ENCODE results near the gene CSNK1A1. TPM values are rescaled to one million over a fixed set of nuclear protein-coding genes. Genes with fewer than 3 reads are reported as not detected.

Gene CSNK1A1
- total RNA-seq, 1 experiment from 2014 or later = 263 TPM

- CTCF ChIA-PET = no interaction called here
- ATAC-seq (no peak), DNase-seq (ENCODE audit: low read depth, low spot score) (no peak)
- intact Hi-C loops (cut with micrococcal nuclease) = no loop called here
- BruUV-seq (replicated peaks) = no TSS peak
- POLR2A ChIA-PET = interaction anchor here (0.9 kb wide), 1 partner anchor 13 kb away, joined by 3 read pairs; no protein-coding TSS in a partner anchor
- Histone ChIP-seq H3K4me2 (ENCODE audit: low read length) (no peak overlapping the region), H3K27me3 (ENCODE audit: insufficient read depth, low read length) (no peaks in the 10 kb centered on the region), H3K9me3 (ENCODE audit: control insufficient read depth in 1 of 2, insufficient read depth in 1 of 2, low read depth in 1 of 2, low read length in 2 of 2) (no peaks in the 10 kb centered on the region), H3K27ac (ENCODE audit: low read depth, low read length) (no peak overlapping the region), H3K36me3 (ENCODE audit: control insufficient read depth in 1 of 2, insufficient read depth in 2 of 2, low read length in 2 of 2) (no peaks in the 10 kb centered on the region), H2AFZ (ENCODE audit: low read depth, low read length, poor library complexity, severe bottlenecking) (no peak overlapping the region), H4K20me1 (ENCODE audit: insufficient read depth) (no peaks in the 10 kb centered on the region), H3K79me2 (ENCODE audit: insufficient read depth, low read length) (no peaks in the 10 kb centered on the region), H3K9me2 (ENCODE audit: insufficient read depth) (no peaks in the 10 kb centered on the region), H3K4me1 (ENCODE audit: control insufficient read depth in 1 of 2, insufficient read depth in 2 of 2, low read length in 2 of 2) (peaks cover 0 to 11% of the 10 kb centered on the region in 2 experiments; a peak in 3 of 4 replicates), H3K9ac (ENCODE audit: low read length) (no peak overlapping the region), H3K4me3 (replicated peaks in 1 of 2; ENCODE audit: low read depth in 1 of 2, low read length in 2 of 2) (no peak overlapping the region)
- TF ChIP-seq ZFX (IDR thresholded peaks at IDR 0.05) (no peak), CTCF (IDR thresholded peaks at IDR 0.05 in 2 of 3, conservative IDR thresholded peaks at IDR 0.05 in 1 of 3; ENCODE audit: borderline replicate concordance in 1 of 3, insufficient read depth in 1 of 3, low read depth in 2 of 3, low read length in 2 of 3) (no peak), CBX3 (IDR thresholded peaks at IDR 0.05; ENCODE audit: low read depth) (no peak), POLR2AphosphoS5 (IDR thresholded peaks at IDR 0.05; ENCODE audit: low read depth, low read length) (no peak), SRF (IDR thresholded peaks at IDR 0.05; ENCODE audit: low read depth) (no peak), MAX (IDR thresholded peaks at IDR 0.05) (no peak), SP1 (IDR thresholded peaks at IDR 0.05; ENCODE audit: low read depth) (no peak), SIN3A (IDR thresholded peaks at IDR 0.05; ENCODE audit: low read depth) (no peak), ATF3 (IDR thresholded peaks at IDR 0.05) (no peak), JUND (IDR thresholded peaks at IDR 0.05) (no peak), POLR2A (IDR thresholded peaks at IDR 0.05; ENCODE audit: borderline replicate concordance, extremely low read depth, insufficient read depth, insufficient read length) (no peak), EZH2 (IDR thresholded peaks at IDR 0.05) (no peak)
- RAD21 ChIA-PET (ENCODE audit: low non-redundant PET in 1 of 2, low total read pairs in 2 of 2, uncharacterized antibody in 2 of 2, unreplicated experiment in 2 of 2) = no interaction called here
Measured at GRCh38 chr5:149576021-149576420, 24.8 kb upstream of the CSNK1A1 start.
